Esophagus muscularis mucosa (tissue), 4 donors: ENCODE results near the gene SLC9C2. TPM values are rescaled to one million over a fixed set of nuclear protein-coding genes. Genes with fewer than 3 reads are reported as not detected.

Experiments
- DNase-seq: peaks from one replicate; pipeline ENCODE4 v3.0.0-alpha.2; 2017; ENCODE audit errors: extremely low spot score
- H3K27ac ChIP-seq, 4 donors: fragments of 200-600 bp; sonication (generic); replicated peaks in 1 of 4; 1 replicate in 3 of 4; 2 replicates in 1 of 4; pipeline ENCODE4 v1.5.1; 2016 to 2019; ENCODE audit warnings: mild to moderate bottlenecking in 1 of 4
- H3K27me3 ChIP-seq, 4 donors: fragments of 200-600 bp; sonication (generic); one replicate each; pipeline versions ENCODE4 v1.5.1 to v1.6.0; 2016 to 2019
- H3K36me3 ChIP-seq, 4 donors: fragments of 200-600 bp; sonication (generic); one replicate each; pipeline ENCODE4 v1.5.1; 2016 to 2019
- H3K4me1 ChIP-seq, 4 donors: fragments of 200-600 bp; sonication (generic); one replicate each; pipeline ENCODE4 v1.5.1; 2016 to 2019
- H3K4me3 ChIP-seq, 4 donors: fragments of 200-600 bp; sonication (generic); 1 replicate in 2 of 4; 2 replicates in 2 of 4; pipeline ENCODE4 v1.5.1; 2016 to 2019; ENCODE audit warnings: mild to moderate bottlenecking in 4 of 4, moderate library complexity in 1 of 4
- H3K9me3 ChIP-seq, 4 donors: fragments of 200-600 bp; sonication (generic); 1 replicate in 3 of 4; 2 replicates in 1 of 4; pipeline ENCODE4 v1.5.1; 2016 to 2019
- EP300 ChIP-seq: sonication (generic); formaldehyde crosslinking; IDR thresholded peaks from one replicate; pipeline ENCODE4 v1.6.1; 2017; ENCODE audit warnings: antibody characterized with exemption
- POLR2A ChIP-seq: fragments of 450-650 bp; IDR thresholded peaks from one replicate; pipeline ENCODE4 v1.6.1; 2017; ENCODE audit warnings: antibody characterized with exemption, moderate library complexity, mild to moderate bottlenecking, low read depth
- POLR2AphosphoS5 ChIP-seq, 2 donors: sonication (generic); formaldehyde crosslinking; IDR thresholded peaks; one replicate each; pipeline ENCODE4 v1.6.1; 2017; ENCODE audit warnings: antibody characterized with exemption in 2 of 2
- WGBS: methylation state at CpG from one replicate; pipeline ENCODE4 v1.1.5; 2018; 5-methylcytosine and 5-hydroxymethylcytosine counted together
- intact Hi-C: fragments of 100-400 bp; cut with DNase I; formaldehyde crosslinking; loops from one replicate; pipeline ENCODE4 v1.15.1; 2023
- total RNA-seq, 4 donors: library from RNA; depleted of rRNA; stranded (reverse); fragments of >200 nt; gene quantifications; one replicate each; pipeline versions ENCODE4 v1.1.0 to v1.2.1, GENCODE V29; 2016
- TF ChIP-seq, protein P1 (sequence below), 3 experiments: fragments of 200-600 bp in 2 of 3; fragments of 450-650 bp in 1 of 3; sonication (generic) in 2 of 3; IDR thresholded peaks; one replicate each; pipeline ENCODE4 v1.5.1; 2017 to 2019; ENCODE audit warnings: antibody characterized with exemption in 3 of 3, mild to moderate bottlenecking in 2 of 3, moderate library complexity in 1 of 3

SLC9C2 gene
- total RNA-seq, 4 donors from 2014 or later, result not detected

DNA sequence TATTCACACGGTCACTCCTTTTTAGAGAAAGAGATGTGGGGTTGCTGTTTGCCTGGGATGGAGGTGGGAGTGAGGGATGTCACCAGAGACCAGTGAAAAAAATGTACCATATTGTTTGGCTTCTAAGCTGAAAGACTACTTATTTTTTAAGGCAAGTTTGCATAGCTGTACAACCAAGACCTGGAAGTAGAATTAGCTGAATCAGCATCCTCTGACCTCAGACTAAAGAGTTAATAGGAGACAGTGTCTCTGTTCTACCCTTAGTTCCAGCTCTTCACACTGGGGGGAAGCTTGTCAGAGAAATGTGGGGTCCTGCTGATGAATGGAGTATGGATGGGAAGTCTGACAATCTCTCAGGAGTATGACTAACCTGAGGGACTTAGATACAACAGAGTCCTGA, 41.6 kb downstream of the SLC9C2 start:
- H3K27me3 ChIP-seq, result no peaks in the 10 kb centered on the region
- intact Hi-C loops, result no loop called here
- no peak overlapping the region for H3K4me3 ChIP-seq
- TF ChIP-seq POLR2AphosphoS5 (IDR thresholded peaks at IDR 0.05), result no peak
- no peak for TF ChIP-seq EP300
- TF ChIP-seq, protein P1, sequence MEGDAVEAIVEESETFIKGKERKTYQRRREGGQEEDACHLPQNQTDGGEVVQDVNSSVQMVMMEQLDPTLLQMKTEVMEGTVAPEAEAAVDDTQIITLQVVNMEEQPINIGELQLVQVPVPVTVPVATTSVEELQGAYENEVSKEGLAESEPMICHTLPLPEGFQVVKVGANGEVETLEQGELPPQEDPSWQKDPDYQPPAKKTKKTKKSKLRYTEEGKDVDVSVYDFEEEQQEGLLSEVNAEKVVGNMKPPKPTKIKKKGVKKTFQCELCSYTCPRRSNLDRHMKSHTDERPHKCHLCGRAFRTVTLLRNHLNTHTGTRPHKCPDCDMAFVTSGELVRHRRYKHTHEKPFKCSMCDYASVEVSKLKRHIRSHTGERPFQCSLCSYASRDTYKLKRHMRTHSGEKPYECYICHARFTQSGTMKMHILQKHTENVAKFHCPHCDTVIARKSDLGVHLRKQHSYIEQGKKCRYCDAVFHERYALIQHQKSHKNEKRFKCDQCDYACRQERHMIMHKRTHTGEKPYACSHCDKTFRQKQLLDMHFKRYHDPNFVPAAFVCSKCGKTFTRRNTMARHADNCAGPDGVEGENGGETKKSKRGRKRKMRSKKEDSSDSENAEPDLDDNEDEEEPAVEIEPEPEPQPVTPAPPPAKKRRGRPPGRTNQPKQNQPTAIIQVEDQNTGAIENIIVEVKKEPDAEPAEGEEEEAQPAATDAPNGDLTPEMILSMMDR (IDR thresholded peaks at IDR 0.05), result no peak
- no peak for TF ChIP-seq POLR2A
- H3K27ac ChIP-seq, result no peak overlapping the region
- no peaks in the 10 kb centered on the region for H3K36me3 ChIP-seq
- H3K9me3 ChIP-seq, result peaks cover 0 to 3% (median under 1%) of the 10 kb centered on the region in 4 donors
- H3K4me1 ChIP-seq, result no peaks in the 10 kb centered on the region
- no peak for DNase-seq
- 75% methylated on average over 1 of the region's 1 CpG for WGBS

DNA sequence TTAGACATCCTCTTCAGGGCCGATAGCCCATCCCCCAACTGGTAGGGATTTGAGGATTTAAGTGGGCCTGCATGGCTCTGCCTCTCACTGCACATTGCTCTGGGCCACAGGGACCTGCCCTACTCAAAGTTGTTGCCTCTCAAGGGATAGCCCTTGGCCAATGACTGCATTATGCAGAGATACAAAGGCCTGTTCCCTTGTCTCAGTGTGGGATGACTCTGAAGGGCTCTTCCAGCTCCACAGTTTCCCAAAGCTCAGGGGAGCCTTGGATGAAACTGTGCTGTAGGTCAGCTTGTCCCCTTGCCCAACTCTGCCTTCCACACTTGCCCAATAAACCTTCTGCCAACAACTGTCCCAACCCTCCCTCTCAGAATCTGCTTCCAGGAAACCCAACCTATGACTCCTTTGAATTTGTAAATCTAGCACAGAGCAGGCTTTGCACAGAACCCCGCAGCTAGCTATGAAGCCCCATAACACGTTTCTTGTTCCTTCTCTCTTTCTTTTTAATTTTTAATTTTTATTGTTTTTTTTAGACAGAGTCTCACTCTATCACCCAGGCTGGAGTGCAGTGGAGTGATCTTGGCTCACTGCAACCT, 42.5 kb downstream of the SLC9C2 start:
- TF ChIP-seq POLR2A (no peak), EP300 (no peak), POLR2AphosphoS5 (IDR thresholded peaks at IDR 0.05) (no peak)
- TF ChIP-seq, protein P1 (IDR thresholded peaks at IDR 0.05), result no peak
- 86% methylated on average over 3 of the region's 3 CpGs for WGBS
- Histone ChIP-seq H3K27ac (no peak overlapping the region), H3K4me1 (no peaks in the 10 kb centered on the region), H3K9me3 (no peaks in the 10 kb centered on the region), H3K27me3 (no peaks in the 10 kb centered on the region), H3K4me3 (no peak overlapping the region), H3K36me3 (no peaks in the 10 kb centered on the region)
- intact Hi-C loops, result no loop called here
- DNase-seq, result no peak

DNA sequence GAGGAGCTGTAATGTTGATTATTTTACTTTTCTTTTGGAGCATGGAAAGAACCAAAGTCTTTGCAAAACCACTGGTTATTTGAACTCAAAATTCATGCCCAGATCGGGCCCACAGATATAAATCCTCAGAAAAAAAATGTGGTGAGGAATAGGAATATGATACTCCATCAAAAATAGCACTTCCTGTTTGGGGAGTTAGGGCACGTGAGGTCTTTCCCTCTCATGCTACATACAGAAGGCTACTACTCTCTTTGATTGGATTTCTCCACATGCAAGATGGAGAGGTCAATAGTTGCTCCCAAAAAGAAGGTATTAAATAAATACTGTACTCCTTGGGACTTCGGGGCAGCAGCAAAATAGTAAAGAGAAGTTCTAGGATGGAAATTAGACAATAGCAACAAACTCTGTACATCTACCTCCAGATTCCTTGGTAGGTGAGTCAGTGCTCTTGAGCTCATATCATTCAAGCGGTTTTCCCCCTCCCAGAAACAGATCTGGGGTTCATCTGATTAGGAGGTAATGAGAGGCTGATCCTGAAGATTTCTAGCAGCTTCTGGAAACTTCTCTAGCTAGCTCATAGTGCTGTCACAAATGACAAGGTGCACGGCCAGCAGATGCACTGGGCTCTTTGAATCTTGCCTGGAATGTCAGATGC, 47.1 kb downstream of the SLC9C2 start:
- H3K4me3 ChIP-seq, result no peak overlapping the region
- no peaks in the 10 kb centered on the region for H3K27me3 ChIP-seq
- no peak for DNase-seq
- no peaks in the 10 kb centered on the region for H3K9me3 ChIP-seq
- no peaks in the 10 kb centered on the region for H3K36me3 ChIP-seq
- TF ChIP-seq, protein P1 (IDR thresholded peaks at IDR 0.05), result no peak
- TF ChIP-seq POLR2A, result no peak
- TF ChIP-seq EP300, result no peak
- no peak for TF ChIP-seq POLR2AphosphoS5 (IDR thresholded peaks at IDR 0.05)
- H3K4me1 ChIP-seq, result no peaks in the 10 kb centered on the region
- no peak overlapping the region for H3K27ac ChIP-seq
- 72% methylated on average over 5 of the region's 5 CpGs for WGBS
- intact Hi-C loops, result no loop called here

GRCh38 chr1:173554541-173555250, 48.2 kb downstream of the SLC9C2 start:
- Histone ChIP-seq H3K9me3 (no peaks in the 10 kb centered on the region), H3K4me1 (no peaks in the 10 kb centered on the region), H3K27ac (no peak overlapping the region), H3K36me3 (no peaks in the 10 kb centered on the region), H3K4me3 (no peak overlapping the region), H3K27me3 (no peaks in the 10 kb centered on the region)
- no peak for DNase-seq
- WGBS, result 94% methylated on average over 6 of the region's 6 CpGs
- no peak for TF ChIP-seq POLR2A
- TF ChIP-seq, protein P1 (IDR thresholded peaks at IDR 0.05), result no peak
- TF ChIP-seq POLR2AphosphoS5 (IDR thresholded peaks at IDR 0.05), result no peak
- no peak for TF ChIP-seq EP300
- intact Hi-C loops, result no loop called here
